GM18507 (cell line): ENCODE data around the gene RAB44.
A peak's percentile ranks its signal among the peaks of the same experiment; 100 is the strongest.

Source experiments
- DNase-seq: peaks from one replicate; pipeline ENCODE4 v3.0.0; 2011; ENCODE audit warnings: low read depth; ENCODE audit not compliant: insufficient read length; ENCODE audit errors: extremely low spot score
- FAIRE-seq: peaks from 2 replicates; lab custom pipeline; 2011; peaks lifted over from hg19 to GRCh38; lab: Jason Lieb, UNC

Gene RAB44

DNA sequence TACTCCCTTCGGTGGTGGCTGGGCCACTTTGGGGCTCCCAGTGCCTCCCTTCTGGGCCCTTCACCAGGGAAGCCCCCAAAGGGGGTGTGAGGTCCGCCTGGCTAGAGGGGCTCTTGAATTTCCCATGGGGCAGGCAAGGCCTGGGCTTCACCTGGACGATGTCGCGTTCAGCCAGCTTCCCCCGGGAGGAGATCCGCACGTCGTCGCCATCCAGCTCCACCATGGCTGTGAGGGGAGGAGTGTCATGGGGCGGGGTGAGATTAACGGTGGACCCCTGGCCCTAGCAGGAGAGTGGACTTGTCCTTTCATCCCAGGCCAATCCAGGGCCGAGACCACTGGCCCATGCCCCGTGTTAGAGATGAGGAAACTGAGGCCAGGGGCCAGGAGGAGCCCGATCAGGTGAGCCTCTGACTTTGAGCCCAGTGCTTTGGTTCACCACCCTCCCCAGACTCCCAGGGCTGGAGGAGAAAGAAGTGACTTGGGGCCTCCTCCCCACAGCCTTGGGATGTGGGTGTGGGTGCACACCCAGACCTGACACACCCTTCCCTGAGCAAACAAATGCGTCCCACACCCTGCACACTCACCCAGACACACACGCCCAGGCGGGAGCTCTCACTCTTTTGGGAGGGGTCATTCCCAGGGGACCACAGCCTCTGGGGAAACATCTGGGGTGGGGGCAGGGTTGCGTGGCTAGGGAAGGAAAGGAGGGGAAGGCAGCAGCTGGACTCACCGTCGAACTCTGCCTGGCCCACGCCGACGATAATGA lies 46.1 kb downstream of the RAB44 start:
- DNase-seq (no peak), FAIRE-seq (no peak)

DNA sequence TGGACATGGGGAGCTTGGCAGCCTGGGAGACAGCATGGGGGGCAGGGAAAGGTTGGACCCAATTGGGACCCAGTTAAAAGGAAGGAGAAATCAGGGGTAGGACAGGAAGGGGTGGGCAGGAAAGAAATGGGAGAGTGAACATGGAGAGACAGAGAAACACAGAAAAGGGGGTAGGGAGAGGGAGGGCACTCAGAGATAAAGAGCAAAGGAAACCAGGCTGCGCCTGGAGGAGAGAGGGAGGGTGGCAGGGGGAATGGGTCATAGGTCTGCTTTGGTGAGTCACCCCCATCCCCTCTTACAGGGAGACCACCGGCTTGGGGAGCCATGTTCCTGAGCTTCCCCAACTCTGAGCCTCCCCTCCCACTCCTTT lies 46.7 kb downstream of the RAB44 start:
- DNase-seq (no peak), FAIRE-seq (no peak)

DNA sequence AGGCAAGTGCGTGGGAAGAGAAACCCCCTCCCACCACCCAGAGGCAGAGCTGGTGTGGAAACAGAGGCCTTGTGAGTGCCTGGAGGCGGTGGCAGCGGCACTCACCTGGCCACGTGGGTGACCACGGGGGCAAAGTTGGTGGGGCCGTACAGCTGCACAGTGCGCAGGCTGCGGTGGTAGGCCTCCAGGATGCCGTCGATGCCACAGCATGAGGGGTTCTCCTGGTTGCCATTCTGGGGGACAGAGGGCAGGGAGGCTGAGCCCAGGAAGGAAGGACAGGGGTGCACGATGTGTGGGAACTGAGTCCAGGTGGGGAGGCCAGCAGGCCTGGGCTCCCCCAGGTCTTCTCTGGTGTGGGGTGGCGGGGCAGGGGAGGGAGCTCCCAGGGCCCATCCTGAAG lies 47.7 kb downstream of the RAB44 start:
- DNase-seq (no peak), FAIRE-seq (no peak)

DNA sequence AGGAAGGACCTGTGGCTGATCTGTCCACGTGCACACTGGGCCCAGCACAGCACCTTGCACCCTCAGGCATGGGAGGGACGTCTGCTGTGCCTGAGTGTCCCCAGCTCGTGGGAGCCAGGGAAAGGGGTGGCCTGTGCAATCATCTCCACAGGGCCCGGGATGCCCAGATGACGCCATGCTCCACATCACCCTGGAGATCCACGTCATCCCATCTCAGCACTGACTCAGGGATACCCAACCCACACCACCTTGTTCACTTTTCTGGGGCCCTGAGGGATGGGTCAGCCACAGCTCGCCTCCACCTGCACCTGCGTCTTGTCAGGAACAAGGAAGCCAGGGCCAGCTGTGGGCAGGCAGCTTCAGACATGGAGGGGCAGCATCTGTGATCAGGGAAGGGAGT lies 48.2 kb downstream of the RAB44 start:
- no peak for DNase-seq
- FAIRE-seq = no peak

DNA sequence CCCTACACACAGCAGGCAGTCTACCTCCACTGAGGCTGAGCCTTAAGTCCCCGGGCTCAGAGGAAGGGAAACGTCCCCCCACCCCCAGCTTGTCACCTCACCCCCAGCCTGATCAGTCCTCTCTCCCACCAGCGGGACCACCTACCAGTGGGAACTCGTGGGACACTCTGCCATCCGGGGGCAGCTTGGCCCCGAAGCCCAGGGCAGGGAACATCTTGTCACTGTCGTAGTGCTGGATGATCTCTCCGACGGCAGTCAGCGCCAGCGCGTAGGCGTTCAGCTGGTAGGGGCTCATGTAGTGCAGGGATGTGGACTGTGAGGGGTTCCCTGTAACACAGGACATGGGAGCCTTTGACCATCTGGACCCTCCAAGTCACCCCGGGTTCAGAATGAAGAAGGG lies 48.6 kb downstream of the RAB44 start:
- FAIRE-seq (no peak), DNase-seq (no peak)

DNA sequence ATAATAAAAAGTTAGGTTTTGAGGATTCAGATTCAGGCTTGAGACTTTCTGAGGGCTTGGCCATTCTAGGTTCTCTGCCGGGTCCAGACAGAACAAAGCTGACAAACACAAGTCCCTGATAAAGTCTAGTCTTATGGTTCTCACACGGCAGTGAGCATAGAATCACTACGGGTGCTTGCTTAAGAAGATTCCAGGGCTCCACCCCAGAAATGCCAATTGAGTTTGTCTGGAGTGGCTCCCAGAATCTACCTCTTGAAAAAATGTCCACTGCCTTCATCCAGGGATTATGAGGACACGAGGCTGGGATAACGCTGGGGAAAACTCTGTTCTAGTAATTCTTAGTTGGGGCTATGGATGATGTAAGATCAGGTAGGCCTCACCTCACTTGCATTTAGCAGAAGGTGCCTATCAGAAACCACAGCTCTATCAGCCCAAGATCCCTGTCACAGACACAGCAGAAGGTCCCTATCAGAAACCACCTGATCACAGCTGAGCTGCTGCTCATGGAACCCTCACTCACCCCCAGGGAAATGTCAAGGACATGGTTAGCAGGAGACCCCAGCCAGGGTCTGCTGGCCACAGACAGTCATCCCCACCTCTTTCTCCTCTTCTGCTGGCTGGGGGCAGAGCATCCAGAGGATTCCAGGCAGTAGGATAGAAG lies 52.3 kb downstream of the RAB44 start:
- FAIRE-seq (no peak), DNase-seq (no peak)

DNA sequence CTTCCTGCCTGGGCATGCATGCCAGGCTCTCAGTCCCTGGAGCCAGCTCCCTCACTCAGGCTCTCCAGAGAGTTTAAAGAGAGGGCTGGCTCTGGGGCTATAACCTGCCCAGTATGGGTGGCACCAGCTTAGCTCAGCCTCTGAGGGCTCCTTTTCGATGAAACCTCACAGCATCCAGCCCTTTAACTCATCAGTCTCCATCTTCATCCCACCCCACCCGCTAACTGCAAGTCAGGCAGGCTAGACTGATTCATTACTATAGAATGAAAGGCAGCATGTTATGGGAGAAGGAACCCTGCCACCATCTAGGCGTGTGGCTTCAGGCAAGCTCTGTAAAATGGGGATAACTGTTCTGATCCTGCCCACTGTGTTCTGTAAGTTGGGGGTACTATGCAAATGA lies 53.5 kb downstream of the RAB44 start:
- no peak for FAIRE-seq
- no peak for DNase-seq

DNA sequence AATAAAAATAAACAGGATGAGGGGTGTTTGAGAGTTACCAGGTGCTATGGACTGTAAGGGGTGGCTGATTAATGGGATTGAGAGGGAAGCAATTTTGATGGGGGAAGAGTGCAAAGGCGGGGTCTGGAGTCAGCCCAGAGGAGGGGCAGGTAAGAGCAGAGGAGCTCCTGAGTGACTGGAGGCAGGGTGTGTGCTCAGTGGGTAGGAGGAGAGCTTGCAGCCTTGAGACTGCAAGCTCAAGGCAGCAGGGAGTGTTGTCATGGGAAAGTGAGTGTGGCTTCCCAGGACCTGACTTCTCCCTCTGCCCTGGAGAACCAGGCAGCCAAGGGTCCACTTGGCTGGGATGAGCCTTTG lies 54.2 kb downstream of the RAB44 start:
- FAIRE-seq (no peak), DNase-seq (no peak)

DNA sequence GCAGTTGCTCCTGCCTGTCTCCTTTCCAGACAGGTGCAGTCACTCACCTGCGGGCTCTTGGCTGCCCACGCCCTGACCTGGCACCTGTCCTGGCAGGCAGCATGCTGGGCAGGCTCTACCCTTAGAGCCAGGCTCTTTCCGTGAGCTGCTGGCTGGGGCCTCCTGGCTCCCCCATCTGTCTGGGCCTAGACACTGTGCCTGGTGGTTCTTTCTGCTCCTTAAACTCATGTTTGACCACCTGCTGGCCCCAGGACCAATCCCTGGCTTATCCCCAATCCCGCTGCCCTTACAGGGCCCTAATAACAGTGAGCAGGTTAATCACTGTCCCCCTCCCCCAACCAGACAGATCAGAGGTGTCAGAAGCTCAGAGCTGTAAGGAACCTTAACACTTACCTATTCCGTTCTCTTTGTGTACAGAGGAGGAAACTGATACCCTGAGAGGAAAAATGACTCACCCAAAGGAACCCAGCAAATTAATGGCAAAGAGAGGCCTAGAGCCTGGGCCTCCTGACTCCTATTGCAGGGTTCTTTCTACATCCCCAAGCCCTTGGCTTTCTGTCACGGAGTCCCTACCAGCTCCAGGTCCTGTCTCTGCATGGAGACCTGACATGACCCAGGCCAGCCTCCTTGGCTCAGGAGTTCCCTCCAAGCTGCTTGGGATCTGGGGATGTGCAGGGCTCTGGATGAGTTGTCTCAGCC lies 54.7 kb downstream of the RAB44 start:
- DNase-seq (no peak), FAIRE-seq (no peak)

DNA sequence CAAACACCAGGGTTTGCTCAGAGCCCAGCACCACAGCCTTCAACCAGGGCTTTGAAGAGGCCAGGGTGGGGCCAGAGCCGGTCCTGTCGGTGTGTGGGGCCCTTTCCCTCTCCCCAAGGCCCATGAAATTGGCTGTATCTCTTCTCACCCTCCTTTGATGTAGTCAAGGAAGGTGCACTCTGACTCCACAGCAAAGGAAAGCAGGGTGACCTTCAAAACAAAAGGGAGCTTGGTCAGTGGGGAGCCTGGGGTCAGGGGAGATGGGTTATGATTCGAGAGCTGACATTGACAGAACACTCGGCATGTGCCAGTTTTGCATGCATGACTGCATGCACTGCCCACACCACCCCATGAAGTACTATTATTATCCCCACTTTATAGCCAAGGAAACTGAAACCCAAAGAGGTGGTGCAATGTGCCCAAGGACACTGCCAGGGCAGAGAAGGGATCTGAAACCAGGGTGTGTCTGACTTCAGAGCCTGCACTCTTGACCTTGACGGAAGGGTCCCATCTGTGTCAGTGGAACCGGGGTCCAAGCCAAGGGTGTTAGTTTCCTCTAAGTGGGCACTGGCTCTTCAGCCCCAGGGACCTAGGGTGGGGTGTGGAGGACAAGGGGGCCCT lies 55.4 kb downstream of the RAB44 start:
- DNase-seq (no peak), FAIRE-seq (peak; percentile 92)

DNA sequence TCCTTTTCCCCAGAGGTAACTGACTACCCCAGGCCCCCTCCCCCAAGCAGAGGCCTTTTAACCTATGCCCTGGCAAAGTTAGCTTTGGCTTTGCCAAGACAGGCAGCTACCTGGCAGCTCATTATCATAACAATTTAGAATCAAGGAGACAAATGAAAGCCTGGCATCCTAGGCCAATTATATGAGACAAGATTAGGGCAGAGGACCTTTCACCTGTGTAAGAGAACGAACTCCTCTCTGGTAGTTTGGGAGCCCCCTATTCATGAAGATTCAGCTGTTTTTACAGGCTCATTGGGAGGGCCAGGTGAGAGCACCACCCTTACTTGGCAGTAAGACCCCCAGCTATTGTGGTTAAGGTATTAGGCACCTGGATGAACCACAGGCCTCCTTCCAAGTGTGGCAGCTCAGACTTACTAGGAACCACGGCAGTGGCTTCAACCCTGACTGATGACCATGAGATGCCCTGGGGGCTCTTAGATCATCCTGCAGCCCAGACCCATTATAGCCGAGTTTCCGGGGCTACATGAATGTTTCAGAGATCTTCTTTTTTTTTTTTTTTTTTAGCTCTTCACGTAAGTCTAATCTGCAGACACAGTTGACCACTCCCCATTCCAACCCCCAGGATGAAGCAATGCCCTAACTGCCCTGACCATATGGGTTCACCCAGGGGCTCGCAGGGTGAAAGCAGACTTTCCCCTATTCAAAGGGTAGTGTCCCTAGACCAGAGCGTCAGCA lies 56.2 kb downstream of the RAB44 start:
- peak; percentile 18 for FAIRE-seq

DNA sequence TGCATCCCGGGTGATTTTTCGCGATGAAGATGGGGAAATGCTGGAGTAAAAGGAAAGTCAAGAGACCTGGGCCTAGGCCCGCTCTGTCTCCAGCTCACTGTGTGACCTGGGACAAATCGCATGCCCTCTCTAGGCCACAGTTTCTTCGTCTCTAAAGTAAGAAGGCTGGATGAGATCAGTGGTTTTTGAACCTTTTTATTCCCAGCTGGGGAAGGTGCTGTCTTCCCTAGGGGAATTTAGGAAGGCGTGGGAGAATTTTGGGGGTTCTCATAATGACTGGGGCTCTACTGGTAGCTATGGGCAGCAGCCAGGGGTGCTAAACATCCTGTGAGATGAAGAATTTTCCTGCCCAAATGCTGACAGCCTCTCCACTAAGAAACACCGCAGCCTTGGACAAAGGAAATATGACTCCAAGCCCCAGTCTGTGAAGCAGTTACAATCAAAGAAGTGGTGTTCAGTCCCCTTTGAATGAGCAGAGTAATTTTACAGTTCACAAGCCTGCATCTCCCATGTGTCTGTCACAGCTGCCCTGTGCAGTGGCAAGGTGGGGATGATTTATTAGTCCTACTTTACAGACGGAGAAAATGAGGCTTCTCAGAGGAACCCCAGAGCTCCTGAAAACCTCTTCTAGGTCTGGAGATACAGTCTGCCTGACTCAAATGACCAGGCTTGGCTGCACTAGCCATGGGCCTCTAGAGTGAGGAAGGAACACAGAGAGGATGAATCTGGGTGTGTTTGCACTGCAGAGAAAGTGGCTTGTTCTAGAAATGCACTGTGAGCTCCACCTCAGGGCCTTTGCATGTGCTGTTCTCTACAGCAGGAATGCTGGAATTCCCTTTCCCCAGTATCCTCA lies 57.2 kb downstream of the RAB44 start:
- FAIRE-seq = peak; percentile 58
- DNase-seq = no peak

More for the DNA sequence above, 56.2 kb downstream of the RAB44 start:
- no peak for DNase-seq

DNA sequence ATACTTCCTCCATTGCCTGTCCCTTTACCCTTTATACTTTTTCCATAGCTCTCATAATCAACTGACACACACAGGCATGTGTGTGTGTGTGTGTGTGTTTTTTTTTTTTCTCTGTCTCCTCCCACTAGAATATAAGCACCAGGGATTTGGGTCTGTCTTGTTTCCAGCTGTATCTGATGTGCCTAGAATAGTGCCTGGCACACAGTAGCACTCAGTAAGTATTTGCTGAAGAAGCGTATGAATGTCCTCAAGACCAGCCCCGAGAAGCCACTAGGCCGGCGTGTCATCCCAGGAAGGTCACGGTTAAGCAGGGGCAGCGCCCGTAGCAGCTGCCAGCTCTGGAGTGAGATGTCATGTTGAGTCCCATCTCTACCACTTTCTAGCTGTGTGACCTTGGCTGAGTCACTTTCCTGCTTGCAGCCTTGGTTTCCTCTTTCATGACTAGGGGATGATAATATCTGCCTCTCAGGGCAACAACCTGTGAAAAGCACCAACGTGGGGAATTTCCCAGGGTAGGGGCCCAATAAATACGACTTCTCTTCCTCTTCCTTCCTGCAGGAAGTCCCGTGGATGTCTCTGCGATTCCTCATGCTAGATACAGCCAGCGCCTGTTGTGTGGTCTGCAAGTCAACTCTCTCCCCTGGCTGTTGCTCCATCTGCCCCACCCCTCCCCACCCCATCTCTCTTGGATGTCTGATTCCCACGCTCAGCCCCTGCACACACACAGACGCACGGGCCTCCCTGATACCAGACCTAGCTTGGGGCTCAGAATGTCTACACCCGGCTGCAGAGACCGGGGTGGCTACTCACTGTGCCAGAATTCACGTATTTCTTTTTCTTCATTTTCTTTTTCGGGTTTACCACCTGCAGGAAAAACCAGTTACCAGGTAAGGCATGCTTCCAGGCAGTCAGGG lies 58.1 kb downstream of the RAB44 start:
- DNase-seq = peak; percentile 54

DNA sequence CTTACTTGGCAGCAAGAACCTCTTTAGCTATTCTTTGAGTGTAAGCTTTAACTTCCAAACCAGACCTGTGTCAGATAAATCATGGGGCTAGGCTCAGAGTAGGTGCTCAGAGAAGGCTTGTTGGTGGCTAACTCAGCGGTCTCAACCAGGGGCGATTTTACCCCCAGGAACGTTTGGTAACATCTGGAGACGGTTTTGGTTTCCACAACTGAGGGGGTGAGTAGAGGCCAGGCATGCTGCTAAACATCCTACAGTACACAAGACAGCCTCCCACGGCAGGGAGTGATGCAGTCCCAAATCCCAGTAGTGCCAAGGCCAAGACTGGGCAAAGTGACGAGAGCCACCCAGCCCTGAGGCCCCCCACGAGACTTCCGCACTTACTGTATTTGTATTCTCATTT lies 59.2 kb downstream of the RAB44 start:
- DNase-seq (no peak), FAIRE-seq (no peak)

More for the DNA sequence above, 58.1 kb downstream of the RAB44 start:
- peak; percentile 98 for FAIRE-seq

DNA sequence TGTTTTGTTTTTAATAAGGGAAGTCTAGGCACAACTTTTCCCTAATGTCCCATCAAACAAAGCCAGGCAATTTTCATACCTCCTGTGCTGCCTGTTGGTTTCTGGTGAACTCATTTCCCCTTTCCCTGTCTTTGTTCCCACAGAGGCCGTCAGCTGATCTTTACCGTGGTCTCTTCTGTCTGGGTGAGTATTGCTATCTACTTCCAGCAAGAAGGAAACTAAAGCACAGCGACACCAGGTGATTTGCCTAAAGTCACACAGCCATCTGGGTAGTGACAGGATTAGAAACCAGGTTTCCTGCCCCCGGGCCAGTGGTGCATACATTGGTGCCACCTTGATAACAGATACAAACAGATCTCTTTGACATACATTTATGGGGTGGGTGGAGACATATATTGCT lies 59.6 kb downstream of the RAB44 start:
- DNase-seq = no peak

DNA sequence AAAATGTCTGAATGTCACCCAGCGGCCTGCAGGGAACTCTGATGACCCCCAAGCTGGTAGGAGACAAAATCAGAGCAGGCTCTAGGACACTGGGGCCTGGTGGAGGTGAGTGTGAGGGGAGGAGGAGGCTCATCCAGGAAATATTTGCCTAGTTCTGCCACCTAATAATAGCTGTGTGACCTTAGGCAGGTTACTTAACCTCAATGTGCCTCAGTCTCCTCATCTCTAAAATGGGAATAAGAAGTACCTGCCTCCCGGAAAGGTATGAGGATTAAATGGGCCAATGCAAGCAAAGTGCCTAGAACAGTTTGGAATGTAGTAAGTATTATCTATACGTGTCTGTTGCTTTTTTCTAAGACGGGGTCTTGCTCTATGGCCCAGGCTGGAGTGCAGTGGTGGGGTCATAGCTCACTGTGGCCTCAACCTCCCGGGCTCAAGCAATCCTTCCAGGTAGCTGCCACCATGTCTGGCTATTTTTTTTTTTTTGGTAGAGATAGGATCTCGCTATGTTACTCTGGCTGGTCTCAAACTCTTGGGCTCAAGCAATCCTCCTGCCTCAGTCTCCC lies 60.4 kb downstream of the RAB44 start:
- DNase-seq = no peak
- FAIRE-seq = no peak

More for the DNA sequence above, 59.6 kb downstream of the RAB44 start:
- peak; percentile 86 for FAIRE-seq

DNA sequence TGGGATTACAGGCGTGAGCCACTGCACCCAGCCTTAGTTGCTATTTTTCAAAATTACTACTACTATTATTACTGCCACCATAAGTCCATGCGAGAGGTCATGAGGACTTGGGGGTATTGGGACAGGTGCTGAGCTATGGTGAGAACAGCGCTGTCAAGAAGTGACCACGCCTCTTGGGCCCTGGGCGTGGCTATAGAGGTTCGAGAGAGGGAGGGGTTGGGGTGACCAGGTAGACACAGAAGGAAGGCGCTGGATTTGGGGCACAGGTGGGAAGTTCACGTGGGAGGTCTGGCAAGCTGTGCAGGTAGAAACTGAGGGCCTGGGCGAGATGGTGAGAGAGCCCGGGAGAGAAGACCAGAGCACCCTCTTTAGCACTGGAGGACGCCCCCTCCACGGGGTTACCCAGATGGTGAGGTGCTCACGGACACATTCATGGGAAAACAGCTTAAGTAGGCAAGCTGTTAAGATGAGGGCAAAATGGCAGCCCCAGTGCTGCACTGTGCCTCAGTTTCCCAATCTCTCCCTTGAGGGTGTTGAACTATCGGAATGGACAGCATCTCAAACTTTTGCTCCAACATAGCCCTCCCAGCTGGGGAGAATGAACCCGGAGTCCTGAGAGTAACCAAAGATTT lies 61.0 kb downstream of the RAB44 start:
- DNase-seq (no peak), FAIRE-seq (peak; percentile 45)
